Lung (tissue), 16 donors: ENCODE results near the gene MOB3B. TPM values are rescaled to one million over a fixed set of nuclear protein-coding genes. Genes with fewer than 3 reads are reported as not detected.

Experiments used
- ATAC-seq: fragments of 200-7000 bp; cut with Tn5 transposase; one replicate; pipeline ENCODE4 v1.9.1; 2020; ENCODE audit warnings: moderate number of reproducible peaks; ENCODE audit not compliant: insufficient read depth, low FRiP score
- DNase-seq, 3 donors: peaks; one replicate each; pipeline ENCODE4 v3.0.0-alpha.2; 2013 to 2017
- H3K27ac ChIP-seq, 2 donors: one replicate each; pipeline ENCODE4 v1.5.1; 2013; ENCODE audit warnings: mild to moderate bottlenecking in 2 of 2, moderate library complexity in 2 of 2, control low read depth in 1 of 2, inconsistent platforms in 1 of 2, low read depth in 1 of 2, low read length in 1 of 2
- H3K27me3 ChIP-seq, 3 donors: one replicate each; pipeline ENCODE4 v1.5.1; 2013; ENCODE audit warnings: low read length in 2 of 3; ENCODE audit not compliant: control insufficient read depth in 3 of 3, insufficient read depth in 3 of 3
- H3K36me3 ChIP-seq, 4 donors: one replicate each; pipeline ENCODE4 v1.5.1; 2013; ENCODE audit warnings: low read length in 4 of 4, mild to moderate bottlenecking in 1 of 4, moderate library complexity in 1 of 4; ENCODE audit not compliant: control insufficient read depth in 4 of 4, insufficient read depth in 4 of 4
- H3K4me1 ChIP-seq, 5 donors: one replicate each; pipeline ENCODE4 v1.5.1; 2013; ENCODE audit warnings: low read length in 5 of 5, mild to moderate bottlenecking in 2 of 5, moderate library complexity in 1 of 5; ENCODE audit not compliant: control insufficient read depth in 5 of 5, insufficient read depth in 5 of 5
- H3K4me3 ChIP-seq: one replicate; pipeline ENCODE4 v1.5.1; 2013; ENCODE audit warnings: mild to moderate bottlenecking, control low read depth, moderate library complexity
- H3K9ac ChIP-seq, 2 donors: one replicate each; pipeline ENCODE4 v1.5.1; 2013; ENCODE audit warnings: low read length in 2 of 2, control low read depth in 1 of 2; ENCODE audit not compliant: insufficient read depth in 1 of 2
- H3K9me3 ChIP-seq, 4 donors: one replicate each; pipeline ENCODE4 v1.5.1; 2013; ENCODE audit warnings: low read length in 3 of 4, mild to moderate bottlenecking in 1 of 4, moderate library complexity in 1 of 4; ENCODE audit not compliant: control insufficient read depth in 4 of 4, insufficient read depth in 3 of 4
- WGBS, 2 donors: extraction: QIAGEN DNeasy Blood & Tissue Kit; methylation state at CpG; one replicate each; pipeline ENCODE4 v1.1.7; 2013; 5-methylcytosine and 5-hydroxymethylcytosine counted together
- long read RNA-seq, 5 donors: transcript quantifications; one replicate each; lab custom pipeline, GENCODE V29; 2026
- polyA plus RNA-seq, 2 donors: library from polyadenylated mRNA; stranded (reverse); fragments of 200-250 nt; gene quantifications; one replicate each; pipeline ENCODE4 v1.2.1, GENCODE V29; 2013
- total RNA-seq, 2 donors: library from RNA; depleted of rRNA in 1 of 2; stranded (reverse); fragments of >200 nt in 1 of 2; gene quantifications; one replicate each; pipeline ENCODE4 v1.2.1, GENCODE V29; 2014 to 2021
- TF ChIP-seq, protein P1 (sequence below): IDR thresholded peaks from 2 replicates; pipeline ENCODE4 v1.5.1; 2012; ENCODE audit warnings: mild to moderate bottlenecking; ENCODE audit errors: control extremely low read depth, extremely low read depth
- donor health status: control.
- donor health status: control.
- donor health status: Bipolar disorder and iron deficiency.
- donor health status: healthy.
- donor health status: DM: yes; HTN: yes; CAD: no.

Gene MOB3B
- total RNA-seq (10 to 100 TPM in 1 of 2 donors, 1 to 10 TPM in 1; 8.7 to 12.9 TPM), polyA plus RNA-seq (1 to 10 TPM; 1.6 to 4.2 TPM)
- long read RNA-seq, donor 1, full-length matches to known transcripts: 2 of 2 reads
- long read RNA-seq, donor 1, partial matches to known transcripts: 0 of 2 reads
- long read RNA-seq, donor 1, other reads (novel, unspliced or antisense): 0 of 2 reads
- long read RNA-seq, donor 2: 0 reads
- long read RNA-seq, donor 3, full-length matches to known transcripts: 1 of 1 reads
- long read RNA-seq, donor 3, partial matches to known transcripts: 0 of 1 reads
- long read RNA-seq, donor 3, other reads (novel, unspliced or antisense): 0 of 1 reads
- long read RNA-seq, donor 4, full-length matches to known transcripts: 1 of 1 reads
- long read RNA-seq, donor 4, partial matches to known transcripts: 0 of 1 reads
- long read RNA-seq, donor 4, other reads (novel, unspliced or antisense): 0 of 1 reads
- long read RNA-seq, donor 5, full-length matches to known transcripts: 4 of 4 reads
- long read RNA-seq, donor 5, partial matches to known transcripts: 0 of 4 reads
- long read RNA-seq, donor 5, other reads (novel, unspliced or antisense): 0 of 4 reads

DNA sequence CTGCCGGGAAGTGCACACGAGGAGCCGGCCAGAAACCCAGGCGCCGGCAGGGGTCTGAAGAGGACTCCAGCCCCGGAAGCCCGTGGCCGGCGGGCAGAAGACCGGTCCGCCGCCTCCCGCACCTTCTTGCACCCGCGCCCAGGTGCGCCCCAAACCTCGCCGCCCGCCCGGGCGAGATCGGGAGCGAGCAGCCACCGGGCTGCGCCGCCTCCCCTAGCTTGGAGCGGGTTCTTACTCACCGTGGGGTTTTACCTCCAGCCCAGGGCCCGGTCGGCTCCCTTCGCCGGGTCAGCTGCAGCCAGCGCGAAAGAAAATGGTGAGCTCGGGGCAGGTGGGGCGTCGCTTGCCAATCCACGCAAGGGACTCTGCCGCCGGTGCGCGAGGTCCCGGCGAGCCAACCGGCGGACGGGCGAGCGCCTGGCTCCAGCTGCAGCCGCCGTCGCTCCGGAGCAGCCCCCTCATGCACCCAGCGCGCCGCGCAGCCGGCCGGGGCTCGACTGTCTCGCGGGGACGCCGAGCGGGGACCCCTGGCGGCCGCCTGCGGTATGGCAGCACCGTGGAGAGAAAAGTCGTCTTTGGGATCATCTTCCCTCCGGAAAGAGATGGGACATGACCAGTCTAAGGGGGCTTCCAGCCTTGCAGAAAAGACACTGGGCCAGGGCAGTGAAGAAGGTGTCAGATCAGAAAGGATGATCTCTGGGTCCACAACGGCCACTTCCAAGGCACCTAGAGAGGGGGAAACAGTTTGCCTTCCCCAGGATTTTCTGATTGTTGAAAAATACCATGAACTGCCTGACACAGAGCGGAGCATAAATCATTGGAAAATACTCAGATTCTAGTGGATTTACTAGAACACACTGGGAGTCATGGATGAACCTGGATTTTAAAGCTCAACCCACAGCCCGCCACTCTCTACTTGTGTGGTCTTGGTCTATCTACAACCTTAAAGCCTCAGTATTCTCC lies at the start of gene MOB3B:
Gene MOB3B (minus strand): TSS at position 499 of the 963 bp plus-strand sequence. CDS start 74,264 bp downstream, outside the sequence.
- 3% methylated on average over 61 to 74 of the region's 74 CpGs for WGBS, 2 donors
- Histone ChIP-seq H3K9ac (peak within 1 kb of the TSS; percentile 76 to 87), H3K27ac (peak within 1 kb of the TSS in 1 of 2 donors; percentile 91)

DNA sequence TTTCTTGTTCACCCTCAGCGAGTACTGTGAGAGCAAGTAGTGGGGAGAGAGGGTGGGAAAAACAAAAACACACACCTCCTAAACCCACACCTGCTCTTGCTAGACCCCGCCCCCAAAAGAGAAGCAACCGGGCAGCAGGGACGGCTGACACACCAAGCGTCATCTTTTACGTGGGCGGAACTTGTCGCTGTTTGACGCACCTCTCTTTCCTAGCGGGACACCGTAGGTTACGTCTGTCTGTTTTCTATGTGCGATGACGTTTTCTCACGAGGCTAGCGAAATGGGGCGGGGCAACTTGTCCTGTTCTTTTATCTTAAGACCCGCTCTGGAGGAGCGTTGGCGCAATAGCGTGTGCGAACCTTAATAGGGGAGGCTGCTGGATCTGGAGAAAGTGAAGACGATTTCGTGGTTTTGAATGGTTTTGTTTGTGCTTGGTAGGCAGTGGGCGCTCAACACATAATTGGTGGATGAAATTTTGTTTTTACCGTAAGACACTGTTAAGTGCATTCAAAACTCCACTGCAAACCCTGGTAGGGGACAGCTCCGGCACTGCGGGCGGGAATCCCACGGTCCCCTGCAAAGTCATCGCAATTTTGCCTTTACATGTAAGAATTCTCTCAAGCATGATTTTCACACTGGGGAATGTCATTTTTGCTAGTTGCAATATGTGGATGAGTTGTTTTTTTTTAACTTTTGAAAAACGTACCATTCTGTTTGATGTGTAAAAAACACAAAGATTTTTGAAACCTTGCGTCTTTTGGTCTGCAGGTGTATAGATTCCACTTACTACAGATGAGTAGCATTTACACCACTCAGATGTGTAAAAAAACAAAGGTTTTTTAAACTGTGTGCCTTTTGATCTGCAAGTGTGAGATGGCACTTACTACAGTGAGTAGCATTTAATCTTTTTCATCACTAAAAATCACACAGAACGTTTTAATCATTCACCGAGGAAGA lies 44.3 kb upstream of the MOB3B start:
- H3K4me3 ChIP-seq: peak overlapping the region; percentile 22
- WGBS, 2 donors: 2% methylated on average over 35 of the region's 35 CpGs
- DNase-seq: peak; percentile 95 to 99 (median 99)

More for the DNA sequence above, at the start of gene MOB3B:
- ATAC-seq (peak; percentile 88), DNase-seq (peak; percentile 84 to 89 (median 89))
- Histone ChIP-seq H3K27me3 (no peaks in the 10 kb centered on the region), H3K4me3 (peak within 1 kb of the TSS; percentile 71), H3K4me1 (peaks cover under 1 to 20% (median 10%) of the 10 kb centered on the region in 5 donors), H3K9me3 (no peaks in the 10 kb centered on the region), H3K36me3 (peaks cover 0 to 2% (median 0%) of the 10 kb centered on the region in 4 donors)
- TF ChIP-seq, protein P1, sequence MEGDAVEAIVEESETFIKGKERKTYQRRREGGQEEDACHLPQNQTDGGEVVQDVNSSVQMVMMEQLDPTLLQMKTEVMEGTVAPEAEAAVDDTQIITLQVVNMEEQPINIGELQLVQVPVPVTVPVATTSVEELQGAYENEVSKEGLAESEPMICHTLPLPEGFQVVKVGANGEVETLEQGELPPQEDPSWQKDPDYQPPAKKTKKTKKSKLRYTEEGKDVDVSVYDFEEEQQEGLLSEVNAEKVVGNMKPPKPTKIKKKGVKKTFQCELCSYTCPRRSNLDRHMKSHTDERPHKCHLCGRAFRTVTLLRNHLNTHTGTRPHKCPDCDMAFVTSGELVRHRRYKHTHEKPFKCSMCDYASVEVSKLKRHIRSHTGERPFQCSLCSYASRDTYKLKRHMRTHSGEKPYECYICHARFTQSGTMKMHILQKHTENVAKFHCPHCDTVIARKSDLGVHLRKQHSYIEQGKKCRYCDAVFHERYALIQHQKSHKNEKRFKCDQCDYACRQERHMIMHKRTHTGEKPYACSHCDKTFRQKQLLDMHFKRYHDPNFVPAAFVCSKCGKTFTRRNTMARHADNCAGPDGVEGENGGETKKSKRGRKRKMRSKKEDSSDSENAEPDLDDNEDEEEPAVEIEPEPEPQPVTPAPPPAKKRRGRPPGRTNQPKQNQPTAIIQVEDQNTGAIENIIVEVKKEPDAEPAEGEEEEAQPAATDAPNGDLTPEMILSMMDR: peak; percentile 53

More for the DNA sequence above, 44.3 kb upstream of the MOB3B start:
- ATAC-seq: peak; percentile 87
- TF ChIP-seq, protein P1: no peak
- H3K9me3 ChIP-seq: no peaks in the 10 kb centered on the region
- no peaks in the 10 kb centered on the region for H3K36me3 ChIP-seq
- H3K4me1 ChIP-seq: peaks cover 0 to 16% (median 4%) of the 10 kb centered on the region in 5 donors
- peak overlapping the region; percentile 93 to 95 for H3K27ac ChIP-seq
- no peaks in the 10 kb centered on the region for H3K27me3 ChIP-seq
- peak overlapping the region; percentile 50 to 97 for H3K9ac ChIP-seq
